Hematopoietic multipotent progenitor cell treated with erythropoietin and hydrocortisone succinate and interleukin-3 and kit ligand, for 15 days (in vitro differentiated cells): Measurements from ENCODE around the gene DIAPH1.
A peak's percentile ranks its signal among the peaks of the same experiment; 100 is the strongest.

Source experiments
- DNase-seq: peaks from one replicate; pipeline ENCODE4 v3.0.0-alpha.2; 2015; ENCODE audit warnings: low spot score

The DIAPH1 gene

GRCh38 chr5:141519605-141520565 is 98.9 kb downstream of the DIAPH1 start:
- DNase-seq = no peak

GRCh38 chr5:141518618-141519015 is 100.2 kb downstream of the DIAPH1 start:
- DNase-seq = no peak

DNA sequence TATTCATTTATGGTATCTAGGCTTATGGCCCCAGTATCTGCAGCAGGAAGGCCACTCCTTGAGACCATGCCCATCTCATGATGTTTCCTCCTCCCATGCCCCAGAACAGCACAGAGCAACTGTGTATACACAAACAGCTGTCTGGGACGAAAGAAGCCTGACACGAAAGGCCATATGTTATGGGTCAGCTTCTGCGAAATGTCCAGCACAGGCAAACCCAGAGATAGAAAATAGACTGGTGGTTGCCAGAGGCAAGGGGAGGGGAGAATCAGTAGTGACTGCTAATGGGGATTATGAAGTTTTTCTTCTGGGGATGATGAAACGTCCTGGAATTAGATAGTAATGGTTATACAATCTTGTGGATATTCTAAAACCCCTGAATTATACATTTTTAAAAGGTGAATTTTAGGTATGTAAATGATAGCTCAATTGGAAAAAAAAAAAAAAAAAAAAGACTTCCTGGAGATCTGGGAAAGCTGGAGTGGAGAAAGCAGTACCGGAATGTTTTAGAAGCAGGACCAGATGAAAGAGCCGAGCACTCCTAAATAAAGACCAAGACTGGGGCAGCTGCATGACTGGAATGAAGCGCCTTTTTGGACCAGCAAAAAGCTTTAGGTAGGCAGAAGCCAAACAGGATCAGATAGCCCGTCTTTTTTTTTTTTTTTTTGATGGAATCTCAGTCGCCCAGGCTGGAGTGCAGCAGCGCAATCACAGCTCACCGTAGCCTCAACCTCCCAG is 100.8 kb downstream of the DIAPH1 start:
- DNase-seq = no peak

DNA sequence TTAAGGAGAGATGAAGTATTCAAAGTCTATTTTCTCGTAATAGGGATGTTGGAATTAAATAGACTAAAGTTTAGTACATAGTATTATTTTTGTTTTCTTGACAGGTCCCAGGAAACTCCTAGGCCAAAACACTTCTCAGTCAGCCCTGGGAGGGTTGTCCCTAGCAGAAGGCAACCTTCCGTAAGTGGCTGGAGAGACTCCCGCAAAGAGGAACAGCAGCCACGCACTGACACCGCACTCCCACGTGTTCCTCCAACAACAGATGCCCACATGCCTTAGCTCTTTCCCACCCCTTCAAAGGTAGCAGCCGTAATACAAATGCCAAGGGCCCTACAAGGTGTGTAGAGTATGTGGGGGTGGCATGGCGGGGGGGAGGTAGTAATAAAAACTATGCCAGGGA is 101.5 kb downstream of the DIAPH1 start:
- no peak for DNase-seq

- DNase-seq = no peak
Measured at GRCh38 chr5:141516672-141517025, 102.2 kb downstream of the DIAPH1 start.

DNA sequence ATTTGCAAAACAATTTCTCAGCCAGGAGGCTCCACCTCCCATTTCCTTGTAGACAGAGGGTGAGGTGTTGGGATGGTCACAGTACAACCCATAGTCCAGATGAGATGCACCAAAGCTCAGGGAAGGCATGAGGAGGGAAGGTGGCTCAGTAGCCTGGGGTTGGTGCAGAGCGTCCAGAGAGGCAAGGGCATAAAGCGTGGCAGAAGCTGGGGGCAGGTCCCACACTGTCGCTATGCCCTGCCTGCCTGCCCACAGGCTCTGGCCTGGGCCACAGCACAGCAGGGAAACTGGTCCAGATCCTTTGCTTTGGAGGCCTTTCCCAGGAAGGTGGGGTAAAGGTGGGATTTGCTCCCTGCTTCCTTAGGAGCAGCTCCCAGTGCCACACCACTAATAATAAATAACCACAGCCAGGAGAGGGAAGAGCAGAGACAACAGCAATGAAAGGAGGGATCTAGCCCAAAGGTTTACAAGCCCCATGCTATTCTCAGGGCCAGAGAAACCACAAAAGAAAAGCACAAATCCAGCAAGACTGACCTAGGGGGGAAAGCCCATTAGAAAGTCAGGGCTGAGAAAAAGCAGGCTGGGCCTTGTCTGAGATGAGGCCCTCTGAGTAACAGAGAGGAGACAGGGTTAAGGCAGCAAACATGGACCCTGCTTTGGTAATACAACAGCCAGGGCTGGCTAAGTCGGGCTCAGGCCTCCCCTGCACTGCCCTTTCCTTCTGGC is 102.7 kb downstream of the DIAPH1 start:
- no peak for DNase-seq

GRCh38 chr5:141515141-141515540 is 103.7 kb downstream of the DIAPH1 start:
- no peak for DNase-seq

- DNase-seq = no peak
Measured at GRCh38 chr5:141514330-141515133, 104.3 kb downstream of the DIAPH1 start.

- no peak for DNase-seq
Measured at GRCh38 chr5:141513627-141514329, 105.0 kb downstream of the DIAPH1 start.

GRCh38 chr5:141512911-141513626 is 105.7 kb downstream of the DIAPH1 start:
- no peak for DNase-seq

DNA sequence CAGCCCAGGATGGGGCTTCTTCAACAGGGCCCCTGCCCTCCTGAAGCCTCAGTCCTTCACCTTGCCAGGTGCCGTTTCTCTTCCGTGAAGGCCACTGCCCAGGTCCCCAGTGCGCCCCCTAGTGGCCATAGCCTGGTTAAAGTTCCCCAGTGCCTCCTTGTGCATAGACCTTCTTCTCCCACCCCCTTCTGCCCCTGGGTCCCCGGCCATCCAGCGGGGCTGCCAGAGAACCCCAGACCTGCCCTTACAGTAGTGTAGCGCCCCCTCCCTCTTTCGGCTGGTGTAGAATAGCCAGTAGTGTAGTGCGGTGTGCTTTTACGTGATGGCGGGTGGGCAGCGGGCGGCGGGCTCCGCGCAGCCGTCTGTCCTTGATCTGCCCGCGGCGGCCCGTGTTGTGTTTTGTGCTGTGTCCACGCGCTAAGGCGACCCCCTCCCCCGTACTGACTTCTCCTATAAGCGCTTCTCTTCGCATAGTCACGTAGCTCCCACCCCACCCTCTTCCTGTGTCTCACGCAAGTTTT is 106.3 kb downstream of the DIAPH1 start:
- peak; percentile 79 for DNase-seq

DNA sequence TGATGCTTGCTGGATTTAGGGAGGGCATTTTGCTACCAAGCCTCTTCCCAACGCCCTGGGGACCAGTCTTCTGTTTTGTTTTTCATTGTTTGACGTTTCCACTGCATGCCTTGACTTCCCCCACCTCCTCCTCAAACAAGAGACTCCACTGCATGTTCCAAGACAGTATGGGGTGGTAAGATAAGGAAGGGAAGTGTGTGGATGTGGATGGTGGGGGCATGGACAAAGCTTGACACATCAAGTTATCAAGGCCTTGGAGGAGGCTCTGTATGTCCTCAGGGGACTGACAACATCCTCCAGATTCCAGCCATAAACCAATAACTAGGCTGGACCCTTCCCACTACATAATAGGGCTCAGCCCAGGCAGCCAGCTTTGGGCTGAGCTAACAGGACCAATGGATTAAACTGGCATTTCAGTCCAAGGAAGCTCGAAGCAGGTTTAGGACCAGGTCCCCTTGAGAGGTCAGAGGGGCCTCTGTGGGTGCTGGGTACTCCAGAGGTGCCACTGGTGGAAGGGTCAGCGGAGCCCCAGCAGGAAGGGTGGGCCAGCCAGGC is 107.0 kb downstream of the DIAPH1 start:
- DNase-seq = no peak

DNA sequence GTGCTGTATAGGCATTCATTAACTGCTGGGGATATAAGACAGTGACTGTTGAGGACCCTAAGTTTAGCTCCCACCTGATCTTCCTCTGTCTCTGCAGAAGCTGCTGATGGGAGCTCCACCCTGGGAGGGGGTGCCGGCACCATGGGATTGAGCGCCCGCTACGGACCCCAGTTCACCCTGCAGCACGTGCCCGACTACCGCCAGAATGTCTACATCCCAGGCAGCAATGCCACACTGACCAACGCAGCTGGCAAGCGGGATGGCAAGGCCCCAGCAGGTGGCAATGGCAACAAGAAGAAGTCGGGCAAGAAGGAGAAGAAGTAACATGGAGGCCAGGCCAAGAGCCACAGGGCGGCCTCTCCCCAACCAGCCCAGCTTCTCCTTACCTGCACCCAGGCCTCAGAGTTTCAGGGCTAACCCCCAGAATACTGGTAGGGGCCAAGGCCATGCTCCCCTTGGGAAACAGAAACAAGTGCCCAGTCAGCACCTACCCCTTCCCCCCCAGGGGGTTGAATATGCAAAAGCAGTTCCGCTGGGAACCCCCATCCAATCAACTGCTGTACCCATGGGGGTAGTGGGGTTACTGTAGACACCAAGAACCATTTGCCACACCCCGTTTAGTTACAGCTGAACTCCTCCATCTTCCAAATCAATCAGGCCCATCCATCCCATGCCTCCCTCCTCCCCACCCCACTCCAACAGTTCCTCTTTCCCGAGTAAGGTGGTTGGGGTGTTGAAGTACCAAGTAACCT is 107.8 kb downstream of the DIAPH1 start:
- no peak for DNase-seq

- DNase-seq = no peak
Measured at GRCh38 chr5:141510160-141510559, 108.6 kb downstream of the DIAPH1 start.

DNA sequence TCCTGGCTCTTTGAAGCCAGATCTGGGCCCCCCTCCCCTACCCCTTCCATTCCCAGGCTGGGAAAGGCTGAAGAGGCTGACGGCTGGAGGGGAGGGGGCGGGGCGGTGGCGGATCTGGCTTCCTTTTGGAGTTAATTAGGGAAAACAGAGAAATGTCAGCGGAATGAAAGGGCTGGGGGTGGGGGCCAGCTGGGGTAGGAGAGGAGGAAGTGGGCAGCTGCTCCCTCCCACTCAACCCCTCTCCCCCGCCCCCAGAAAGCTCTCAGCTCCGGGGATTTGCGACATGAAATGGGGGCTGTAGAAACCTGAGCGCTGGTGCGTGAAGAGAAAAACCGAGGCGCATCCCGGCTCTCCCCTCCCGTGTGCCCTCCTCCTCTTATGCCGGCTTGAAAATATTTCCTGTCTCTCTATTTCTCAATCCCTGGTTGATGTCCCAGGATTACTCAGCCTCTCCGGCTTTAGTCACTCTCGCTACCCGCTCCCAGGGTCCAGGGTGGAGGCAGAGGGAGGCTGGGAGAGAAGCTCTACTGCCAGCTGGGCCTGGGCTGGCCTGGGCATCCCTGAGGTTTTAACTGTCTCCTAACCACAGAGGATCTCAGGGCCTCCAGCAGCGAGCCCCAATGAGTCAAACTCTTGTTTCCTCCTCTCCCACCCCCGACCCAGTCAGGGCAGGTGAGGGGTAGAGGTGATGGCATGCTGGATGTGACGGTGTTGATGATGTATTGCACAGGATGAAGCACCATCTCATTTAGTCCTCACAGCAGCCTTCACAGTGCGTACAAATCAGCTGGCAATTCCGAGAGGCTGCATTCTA is 109.8 kb downstream of the DIAPH1 start:
- DNase-seq = no peak

GRCh38 chr5:141508440-141508797 is 110.4 kb downstream of the DIAPH1 start:
- no peak for DNase-seq

GRCh38 chr5:141507387-141508091 is 111.3 kb downstream of the DIAPH1 start:
- DNase-seq = no peak
